GM18502 (cell line): Measurements from ENCODE around the gene MED13L.

ENCODE experiments used
- ATAC-seq: cut with Tn5 transposase; IDR thresholded peaks from one replicate; pipeline ENCODE4 v1.9.1; 2021; ENCODE audit warnings: mild to moderate bottlenecking; ENCODE audit not compliant: unreplicated experiment, poor library complexity

The MED13L gene

DNA sequence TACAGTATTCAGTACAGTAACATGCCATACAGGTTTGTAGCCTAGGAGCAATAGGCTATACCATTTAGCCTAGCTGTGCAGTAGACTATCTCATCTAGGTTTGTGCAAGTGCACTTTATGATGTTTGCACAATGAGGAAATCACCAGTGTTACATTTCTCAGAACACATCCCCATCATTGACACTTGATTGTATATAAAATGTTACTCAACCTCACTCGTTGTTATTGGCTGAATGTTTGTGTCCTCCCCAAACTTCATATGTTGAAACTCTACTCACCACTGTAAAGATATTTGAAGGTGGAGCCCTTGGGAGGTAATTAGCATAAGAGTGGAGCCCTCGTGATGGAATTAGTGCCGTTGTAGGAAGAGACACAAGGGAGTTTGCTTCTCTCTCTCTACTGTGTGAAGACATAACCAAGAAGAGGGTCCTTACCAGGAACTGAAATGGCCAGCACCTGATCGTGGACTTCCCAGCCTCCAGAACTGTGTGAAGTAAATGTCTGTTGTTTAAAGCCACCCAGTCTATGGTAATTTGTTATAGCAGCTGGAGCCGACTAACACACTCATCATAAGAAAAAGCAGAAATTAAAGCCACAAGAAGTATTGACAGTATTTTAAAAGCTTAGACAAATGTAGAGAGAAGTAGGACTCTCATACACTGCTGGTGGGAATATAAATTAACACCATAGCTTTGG lies 3.2 kb upstream of the MED13L start:
- ATAC-seq, result no peak

DNA sequence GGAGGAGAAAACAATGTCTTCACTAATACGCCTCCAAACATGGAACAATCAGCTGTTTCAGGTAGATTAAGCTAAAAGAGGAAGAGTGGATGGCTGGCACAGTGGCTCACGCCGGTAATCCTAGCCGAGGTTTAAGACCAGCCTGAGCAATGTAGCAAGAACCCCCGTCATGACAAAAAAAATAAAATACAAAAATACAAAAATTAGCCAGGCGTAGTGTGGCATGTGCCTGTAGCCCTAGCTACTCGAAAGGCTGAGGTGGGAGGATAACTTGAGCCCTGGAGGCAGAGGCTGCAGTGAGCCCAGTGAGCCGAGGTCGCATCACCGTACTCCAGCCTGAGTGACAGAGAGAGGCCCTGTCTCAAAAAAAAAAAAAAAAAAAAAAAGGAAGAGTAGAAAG lies 1.2 kb upstream of the MED13L start:
- ATAC-seq, result no peak

DNA sequence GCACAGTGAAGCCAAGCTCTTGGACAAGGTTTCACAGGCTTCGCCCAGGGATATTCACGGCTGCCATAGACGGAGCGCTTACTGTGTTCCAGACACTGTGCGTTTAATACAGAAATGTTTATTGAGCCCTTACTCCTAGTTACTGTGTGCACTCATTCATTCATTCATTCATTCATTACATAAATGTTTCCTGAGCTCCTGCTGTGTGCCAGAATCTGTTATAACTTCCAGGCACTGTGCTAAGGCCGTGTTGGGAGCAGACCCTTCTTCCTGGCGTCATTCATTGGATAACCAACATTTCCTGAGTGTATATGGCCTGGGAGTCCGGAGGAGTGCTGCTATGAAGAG lies 760 bp upstream of the MED13L start:
- ATAC-seq, result no peak

DNA sequence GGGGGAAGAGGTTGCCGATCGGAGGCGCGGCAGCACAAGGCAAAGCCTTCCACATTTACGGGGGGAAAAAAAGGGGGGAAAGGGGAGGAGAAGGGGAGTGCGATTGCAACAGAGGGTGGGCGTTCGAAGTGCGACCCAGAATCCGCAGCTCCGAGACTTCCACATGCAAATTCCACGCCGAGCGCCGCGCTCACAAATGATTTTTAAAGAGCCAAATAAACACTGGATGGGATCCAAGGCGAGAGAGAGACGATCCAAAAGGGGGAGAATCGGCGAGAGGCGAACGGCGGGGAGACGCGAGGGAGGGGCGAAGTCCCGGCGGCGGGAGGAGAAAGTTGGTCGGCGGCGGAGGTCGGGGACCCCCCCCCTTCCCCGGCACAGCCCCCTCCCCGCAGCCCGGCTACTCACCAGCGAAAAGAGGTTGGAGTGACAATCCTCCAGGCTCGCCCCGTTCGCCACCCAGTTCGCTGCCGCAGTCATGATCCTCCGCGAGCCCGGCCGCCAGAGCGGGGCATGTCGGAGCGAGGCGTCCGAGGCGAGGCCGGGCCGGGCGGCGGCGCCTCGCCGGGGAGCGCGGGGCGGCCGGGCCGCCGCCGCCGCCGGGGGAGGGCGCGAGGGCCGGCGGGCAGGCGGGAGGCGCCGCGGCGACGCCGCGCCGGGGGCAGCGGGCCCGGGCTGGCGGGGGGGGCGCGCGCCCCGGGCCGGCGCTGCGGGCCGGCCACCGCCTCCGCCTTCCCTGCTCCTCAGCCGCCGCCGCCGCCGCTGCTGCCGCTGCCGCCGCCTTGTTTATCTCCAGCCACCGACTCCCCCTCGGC lies 634 bp downstream of the MED13L start:
- ATAC-seq, result peak; percentile 36

DNA sequence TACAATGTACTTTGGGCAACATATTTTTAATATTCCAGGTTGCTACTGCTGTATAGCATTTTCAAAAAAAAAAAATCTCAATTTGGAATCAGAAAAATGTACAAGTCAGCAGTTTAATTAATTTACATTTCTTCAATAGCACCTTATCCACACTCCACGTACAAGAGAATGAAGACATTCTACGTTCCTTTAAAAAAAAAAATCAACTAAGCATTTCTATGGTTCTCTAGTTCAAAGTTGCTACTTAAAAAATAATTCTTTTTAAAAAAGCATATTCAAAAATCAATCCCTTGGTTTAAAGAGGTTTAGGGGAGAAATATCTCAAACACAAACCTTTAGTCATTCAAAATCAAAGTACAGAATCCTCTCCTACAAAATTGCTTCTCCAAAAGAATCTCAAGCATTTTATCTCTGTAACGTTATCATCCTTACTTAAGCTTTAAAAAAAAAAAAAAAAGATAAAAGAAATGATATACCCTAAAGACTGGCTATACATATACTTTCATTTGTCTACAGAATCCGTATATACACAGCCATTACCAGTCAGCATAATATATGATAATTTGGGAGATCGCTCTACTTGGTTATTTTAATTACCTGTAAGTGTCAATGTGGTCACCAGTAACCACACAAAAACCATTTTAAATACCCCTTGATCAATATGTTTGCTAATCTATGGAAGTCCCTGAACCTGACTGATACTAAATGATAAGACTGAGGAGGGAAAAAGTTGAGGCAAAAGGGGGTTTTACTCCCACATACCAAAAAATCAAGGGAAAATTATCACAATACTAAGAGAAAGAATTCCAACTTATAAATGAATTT lies 2.7 kb downstream of the MED13L start:
- ATAC-seq, result no peak

DNA sequence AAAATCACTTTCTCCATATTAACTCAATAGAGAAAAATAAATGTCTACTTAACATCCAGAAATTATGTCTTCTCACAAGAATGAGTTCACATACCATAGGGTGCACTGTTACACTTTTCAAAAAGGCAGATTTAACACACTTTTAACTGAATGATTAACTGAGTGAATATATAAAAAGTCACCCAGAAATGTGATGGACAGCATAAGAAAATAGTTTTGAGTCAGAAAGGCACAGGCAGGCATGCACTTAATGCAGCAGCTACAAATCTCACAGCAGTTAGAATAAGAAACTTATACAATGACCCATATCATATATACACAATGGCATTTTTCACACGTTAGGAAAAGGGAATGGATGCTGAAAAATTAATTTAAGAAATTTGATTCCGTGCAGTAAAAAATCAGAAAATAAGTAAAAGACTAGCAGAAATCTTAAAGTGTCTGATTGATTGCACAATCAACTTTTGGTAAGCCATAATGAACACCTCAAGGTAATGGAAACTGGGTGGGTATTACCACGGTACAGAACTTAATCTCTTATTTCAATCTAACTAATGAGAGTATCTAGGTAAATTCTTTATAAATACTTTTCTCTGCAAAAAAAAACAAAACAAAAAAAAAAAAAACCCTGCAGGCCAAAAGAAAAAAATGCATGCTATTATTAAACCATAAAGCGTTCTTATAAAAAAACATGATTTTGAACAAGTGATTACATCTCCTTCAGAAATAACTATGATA lies 3.5 kb downstream of the MED13L start:
- no peak for ATAC-seq

DNA sequence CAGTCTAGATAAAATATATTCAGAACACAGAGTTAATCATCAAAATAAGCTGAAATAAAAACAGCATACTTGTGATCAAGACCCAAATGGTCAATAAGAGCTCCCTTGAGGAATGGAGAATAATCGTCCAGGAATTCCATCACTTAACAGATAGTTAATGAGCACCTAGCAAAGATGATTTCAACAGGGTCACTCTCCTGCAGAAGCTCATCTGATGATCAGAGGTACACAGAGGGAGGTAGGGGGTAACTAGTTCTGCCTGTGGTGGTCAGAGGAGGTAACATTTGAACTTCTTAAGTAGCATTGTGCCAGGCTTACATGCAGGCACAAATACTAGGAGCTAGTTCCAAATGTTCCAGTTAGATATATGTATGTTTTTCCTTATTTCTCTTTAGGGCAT lies 9.5 kb downstream of the MED13L start:
- no peak for ATAC-seq

DNA sequence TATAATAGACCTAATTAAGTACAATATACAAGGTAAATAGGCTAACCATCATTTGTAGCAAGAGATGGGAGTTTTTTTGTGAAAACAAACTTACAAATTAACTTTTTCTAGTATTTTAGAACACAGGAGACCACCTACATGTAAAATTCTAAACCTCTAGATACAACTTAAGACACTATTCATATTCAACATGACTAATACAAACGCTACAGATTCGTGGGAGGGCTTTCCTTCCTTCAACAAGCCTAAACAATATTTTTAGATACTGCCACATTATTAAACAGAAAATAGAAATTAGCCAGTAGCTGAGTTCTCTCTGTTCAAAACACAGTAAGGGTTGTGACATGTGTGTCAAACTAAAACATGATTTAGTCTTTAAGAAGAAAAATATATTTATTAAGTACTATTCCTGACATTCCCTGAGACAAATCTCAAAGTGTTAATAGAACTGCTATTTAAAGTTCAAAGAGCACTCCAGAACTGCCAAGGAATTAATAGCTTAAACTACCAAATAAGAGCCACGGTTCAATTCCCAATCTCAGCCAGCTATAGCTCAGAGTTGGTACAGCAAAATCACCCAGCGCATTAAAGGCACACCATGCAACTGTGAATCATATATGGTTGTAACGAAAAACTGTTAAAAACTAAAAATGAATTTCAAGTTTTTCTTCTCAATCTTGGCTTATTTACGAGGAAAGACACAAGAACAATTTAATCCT lies 10.7 kb downstream of the MED13L start:
- no peak for ATAC-seq

DNA sequence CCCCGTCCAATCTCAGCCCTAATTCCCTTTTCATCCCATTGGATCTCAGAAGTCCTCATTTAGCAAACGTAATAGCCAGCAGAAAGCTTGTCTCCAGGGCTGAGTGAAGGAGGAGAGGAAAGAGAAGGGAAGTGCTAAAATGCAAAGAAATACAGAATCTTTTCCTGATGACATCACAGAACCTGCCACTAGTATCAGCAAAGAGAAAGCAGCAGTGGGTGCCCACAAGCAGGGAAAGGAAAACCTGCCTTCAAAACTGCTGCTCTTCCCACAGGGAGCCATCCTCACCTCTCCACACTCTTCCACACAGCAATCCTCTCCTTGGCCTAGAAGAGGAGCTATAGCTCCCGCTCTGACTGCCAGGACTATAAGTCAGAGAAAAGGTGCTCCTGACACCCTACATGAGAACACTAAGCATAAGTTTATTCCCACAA lies 11.3 kb downstream of the MED13L start:
- ATAC-seq, result no peak

DNA sequence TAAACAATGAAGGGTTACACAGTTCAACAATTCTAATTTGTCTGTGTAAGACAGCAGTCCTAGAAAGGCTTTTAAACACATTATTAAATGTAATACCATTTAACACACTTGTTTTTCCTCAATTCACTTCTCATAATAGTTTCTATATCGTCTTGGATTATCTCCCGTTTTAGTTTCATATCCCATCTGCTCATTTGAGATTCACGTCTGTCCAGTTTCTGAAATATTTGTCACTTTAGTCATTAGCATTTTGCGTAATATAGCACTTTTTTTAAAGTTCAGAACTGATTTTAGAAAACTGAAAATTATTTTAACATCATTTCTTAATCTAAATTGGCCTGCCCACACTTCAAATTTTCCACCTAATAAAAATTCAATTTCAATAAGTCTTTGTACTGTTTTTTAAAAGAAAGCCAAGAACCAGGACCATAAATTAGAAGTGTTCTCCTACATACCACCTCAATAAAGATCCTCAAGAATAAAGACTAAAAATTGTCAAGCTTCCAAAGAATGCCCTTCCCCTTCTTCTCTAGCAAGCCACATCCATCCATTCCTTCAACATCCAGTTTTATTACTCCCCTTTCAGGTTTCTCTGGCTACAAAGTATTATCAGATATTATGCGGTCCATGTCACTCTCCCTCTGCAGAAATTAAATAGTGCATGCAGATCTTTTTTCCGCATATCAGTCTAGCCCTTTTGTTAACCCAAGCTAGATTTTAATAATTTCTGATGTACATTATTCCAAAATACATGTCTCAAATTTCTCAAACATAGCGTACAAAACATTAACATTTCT lies 11.9 kb downstream of the MED13L start:
- no peak for ATAC-seq

DNA sequence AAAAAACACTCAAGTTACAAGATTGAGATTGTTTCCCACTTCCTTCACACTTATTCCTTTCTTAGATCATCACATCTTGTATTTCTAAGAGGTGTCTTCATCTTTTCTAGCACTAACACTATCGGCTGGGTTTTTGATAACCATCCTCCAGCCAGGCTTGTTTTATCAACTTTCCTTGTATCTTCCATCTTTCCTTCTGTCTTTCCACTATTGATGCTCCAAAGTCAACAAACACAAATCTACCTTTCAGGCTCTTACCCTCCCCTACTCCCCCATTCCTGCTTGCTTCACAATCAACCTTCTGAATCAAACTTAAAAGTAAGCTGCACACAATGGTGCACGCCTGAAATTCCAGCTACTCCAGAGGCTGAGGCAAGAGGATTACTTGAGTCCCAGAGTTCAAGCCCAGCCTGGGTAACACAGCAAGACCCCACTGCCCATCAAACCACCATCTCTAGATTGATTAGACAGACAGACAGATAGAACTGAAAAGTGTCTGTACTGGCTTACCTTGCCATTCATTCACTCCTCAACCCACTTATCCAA lies 12.9 kb downstream of the MED13L start:
- ATAC-seq, result no peak

DNA sequence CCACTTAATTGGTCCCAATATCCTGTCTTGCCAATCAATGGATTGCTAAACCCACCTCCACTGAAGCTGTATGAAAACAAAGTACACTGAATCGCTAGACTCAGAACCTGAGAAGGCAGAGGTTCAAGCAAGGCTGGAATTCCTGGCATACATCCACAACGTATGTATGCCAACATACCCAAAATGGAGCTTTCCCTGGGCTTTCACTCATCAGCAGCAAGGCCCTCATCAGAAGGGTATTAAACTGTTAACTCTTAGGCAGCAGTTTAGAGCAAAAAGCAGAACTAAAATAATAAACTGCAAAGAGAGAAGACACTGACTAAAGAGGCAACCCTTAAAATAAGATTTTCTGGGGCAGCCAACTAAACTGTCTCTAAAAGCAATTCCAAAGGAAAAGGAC lies 13.6 kb downstream of the MED13L start:
- ATAC-seq, result no peak

DNA sequence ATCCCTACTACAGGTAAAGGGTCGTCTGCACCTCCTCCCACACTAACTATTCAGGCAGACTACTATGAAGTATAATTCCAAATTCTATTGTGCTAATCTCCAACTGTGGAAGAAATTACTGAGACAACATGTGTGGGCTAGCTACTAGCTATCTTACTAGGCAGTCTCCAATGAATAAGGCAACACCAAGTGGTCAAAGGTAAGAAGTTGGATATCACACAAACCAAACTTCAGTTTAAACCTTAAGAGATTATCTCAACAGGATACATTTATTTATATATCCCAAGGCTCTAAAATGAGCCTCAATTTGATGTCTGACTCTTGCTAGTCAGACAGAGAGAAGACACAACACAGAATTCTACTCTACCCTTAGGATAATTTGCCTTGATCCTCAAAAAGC lies 14.1 kb downstream of the MED13L start:
- ATAC-seq, result no peak

DNA sequence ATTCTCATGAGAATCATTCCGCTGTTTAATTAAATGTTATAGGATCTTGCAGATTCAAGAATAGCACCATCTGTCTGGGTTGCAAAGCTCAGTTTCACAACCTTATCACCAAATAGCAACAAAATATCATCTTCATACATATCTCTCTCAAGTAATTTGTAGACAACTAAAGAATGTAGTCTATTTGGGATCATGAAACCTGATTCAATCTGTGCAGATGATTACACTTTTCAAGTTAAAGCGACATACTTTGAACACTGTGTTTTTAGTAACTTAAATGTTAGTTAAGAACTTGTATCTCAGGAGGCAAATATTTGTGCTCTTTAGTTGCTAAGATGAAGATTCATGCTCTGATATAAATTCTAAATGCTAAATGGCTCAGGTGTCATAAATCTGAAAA lies 14.8 kb downstream of the MED13L start:
- no peak for ATAC-seq

DNA sequence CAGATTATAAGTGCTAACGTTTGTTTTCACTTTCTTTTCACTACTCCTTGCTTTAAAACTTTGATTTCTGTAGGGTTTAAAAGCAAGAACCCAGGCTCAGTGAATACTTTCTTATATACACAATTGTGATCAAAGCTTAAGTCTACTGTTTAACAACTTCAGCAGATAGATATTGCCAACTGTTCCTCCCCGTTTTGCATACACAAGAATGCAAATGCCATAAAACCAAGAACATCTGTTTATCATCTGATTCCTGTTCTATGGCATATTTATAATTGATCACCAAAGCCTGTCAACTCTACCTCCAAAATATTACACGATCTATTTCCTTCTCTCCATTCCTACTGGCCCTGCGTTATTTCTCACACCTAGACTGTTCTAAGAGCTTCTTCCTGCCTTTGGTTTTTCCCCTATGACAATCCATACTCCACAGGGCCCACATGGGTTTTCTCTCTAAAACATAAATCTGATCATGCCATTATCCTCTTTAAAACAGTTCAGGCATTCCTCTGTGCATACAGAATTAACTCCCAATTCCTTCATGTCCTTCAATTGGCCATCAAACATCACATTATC lies 15.9 kb downstream of the MED13L start:
- ATAC-seq, result no peak

DNA sequence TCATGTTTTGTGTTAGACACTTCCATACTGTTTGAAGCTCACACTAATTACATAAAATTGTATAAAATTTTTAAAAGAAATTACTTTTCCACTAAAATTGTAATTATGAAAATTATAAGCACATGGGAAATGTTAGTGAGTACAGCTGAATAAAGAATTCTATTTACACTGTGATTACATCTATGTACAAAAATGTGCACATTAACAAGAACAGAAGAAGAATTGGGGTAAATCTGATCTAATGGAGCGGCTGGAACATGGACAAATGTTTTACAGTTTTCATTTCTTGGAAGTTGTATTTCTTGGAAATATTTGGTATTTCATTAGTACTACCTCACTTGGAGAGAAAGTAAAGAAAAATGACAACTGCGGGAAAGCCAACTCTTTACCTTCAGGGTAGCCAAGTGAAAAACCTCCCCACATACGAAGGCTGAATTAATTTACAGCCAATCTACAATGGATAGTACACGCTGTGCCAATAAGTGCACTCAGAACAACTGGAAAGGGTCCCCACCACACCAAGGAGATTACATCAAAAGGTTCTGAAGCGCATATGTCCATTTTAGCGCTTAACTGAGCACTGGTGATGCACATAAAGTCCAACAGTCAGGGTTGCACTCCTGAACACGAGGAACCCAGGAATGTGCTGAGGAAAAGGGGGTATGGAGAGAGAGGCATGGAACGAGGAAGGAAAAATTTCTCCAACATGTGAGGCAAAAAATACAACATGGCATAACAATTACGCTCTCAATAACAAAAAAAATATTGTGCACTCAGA lies 17.5 kb downstream of the MED13L start:
- no peak for ATAC-seq

DNA sequence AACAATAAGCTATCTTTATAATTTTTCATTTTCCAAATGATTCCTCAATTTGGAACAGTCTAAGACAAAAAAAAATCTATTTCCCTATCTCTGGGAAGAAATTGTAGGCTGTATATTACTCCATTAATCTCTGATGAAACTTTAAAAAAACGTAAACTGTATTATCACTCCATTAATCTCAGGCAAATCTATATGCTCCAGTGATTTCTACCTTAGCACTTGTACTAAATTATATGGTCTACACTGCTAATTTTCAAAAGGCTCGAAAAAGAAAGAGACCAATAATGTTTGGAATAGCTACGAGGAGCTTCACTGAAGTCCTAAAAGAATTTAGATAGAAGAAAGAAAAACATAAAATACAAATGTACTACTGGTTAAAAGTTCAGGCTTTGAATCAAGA lies 19.7 kb downstream of the MED13L start:
- no peak for ATAC-seq

DNA sequence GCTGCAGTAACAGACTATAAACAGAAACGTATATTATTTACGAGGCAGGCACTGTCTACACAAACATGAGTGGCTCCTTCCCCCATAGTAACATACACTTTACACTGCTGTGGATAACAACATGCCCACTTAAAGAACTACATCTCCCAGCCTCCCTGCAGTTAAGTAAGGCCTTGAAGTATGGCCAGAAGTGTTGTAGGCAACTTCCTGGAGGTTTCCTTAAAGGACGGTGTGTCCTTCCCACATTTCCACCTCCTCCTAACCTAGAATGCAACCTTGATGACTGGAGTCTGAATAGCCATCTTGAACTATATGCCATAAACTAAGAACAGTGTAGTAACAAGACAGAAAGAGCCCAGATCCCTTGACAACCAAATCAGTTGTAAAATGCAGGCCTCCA lies 20.3 kb downstream of the MED13L start:
- no peak for ATAC-seq
